ENCODE results near the gene HDLBP. TPM values are rescaled to one million over a fixed set of nuclear protein-coding genes. Genes with fewer than 3 reads are reported as not detected.

HDLBP gene
- total and polyA plus RNA-seq, 10 of the 15 experiments (the other 5 are each of a cell fraction or from before 2014, with no cell fraction given) = 19.5 to 383 (median 249) TPM

DNA sequence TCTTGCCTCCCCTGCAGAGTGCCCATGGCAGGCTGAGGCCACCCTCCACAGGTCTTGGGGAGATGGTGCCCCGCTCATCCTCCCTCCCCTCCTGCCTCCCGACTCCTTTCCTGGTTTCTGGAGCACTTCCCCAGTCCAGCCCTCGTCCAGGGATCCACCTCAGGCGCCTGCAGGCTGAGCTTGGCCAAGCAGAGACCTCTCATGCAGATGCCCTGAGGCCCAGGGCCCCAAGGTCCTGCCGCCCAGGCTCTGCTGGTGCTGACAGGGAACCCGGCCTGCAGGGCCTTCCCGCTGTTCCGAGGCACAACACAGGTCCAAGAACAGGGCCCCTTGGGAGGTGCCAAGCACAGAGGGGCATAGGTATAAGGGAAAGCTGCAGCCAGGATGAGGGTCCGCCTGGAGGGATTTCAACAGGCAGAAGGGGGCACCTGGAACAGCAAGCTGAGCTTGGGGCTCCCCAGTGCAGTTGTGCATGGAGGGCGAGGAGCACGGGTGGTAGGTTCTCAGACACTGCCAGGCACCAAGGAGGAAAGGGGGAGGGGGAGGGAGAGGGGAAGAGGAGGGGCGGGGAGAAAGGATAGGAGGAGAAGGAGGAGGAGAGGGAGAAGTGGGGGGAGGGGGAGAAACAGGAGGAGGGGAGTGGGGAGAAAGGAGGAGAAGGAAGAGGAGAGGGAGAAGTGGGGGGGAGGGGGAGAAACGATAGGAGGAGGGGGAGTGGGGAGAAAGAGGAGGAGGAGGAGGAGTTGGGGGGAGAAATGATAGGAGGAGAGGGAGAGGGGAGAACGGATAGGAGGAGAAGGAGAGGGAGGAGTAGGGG, 128.2 kb downstream of the HDLBP start (continued):
- TF ChIP-seq, protein P1, sequence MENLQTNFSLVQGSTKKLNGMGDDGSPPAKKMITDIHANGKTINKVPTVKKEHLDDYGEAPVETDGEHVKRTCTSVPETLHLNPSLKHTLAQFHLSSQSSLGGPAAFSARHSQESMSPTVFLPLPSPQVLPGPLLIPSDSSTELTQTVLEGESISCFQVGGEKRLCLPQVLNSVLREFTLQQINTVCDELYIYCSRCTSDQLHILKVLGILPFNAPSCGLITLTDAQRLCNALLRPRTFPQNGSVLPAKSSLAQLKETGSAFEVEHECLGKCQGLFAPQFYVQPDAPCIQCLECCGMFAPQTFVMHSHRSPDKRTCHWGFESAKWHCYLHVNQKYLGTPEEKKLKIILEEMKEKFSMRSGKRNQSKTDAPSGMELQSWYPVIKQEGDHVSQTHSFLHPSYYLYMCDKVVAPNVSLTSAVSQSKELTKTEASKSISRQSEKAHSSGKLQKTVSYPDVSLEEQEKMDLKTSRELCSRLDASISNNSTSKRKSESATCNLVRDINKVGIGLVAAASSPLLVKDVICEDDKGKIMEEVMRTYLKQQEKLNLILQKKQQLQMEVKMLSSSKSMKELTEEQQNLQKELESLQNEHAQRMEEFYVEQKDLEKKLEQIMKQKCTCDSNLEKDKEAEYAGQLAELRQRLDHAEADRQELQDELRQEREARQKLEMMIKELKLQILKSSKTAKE (IDR thresholded peaks at IDR 0.05; ENCODE audit: low read depth, poor library complexity, severe bottlenecking) = no peak
- TF ChIP-seq JUND (IDR thresholded peaks at IDR 0.05; ENCODE audit: low read depth, low read length) = no peak

DNA sequence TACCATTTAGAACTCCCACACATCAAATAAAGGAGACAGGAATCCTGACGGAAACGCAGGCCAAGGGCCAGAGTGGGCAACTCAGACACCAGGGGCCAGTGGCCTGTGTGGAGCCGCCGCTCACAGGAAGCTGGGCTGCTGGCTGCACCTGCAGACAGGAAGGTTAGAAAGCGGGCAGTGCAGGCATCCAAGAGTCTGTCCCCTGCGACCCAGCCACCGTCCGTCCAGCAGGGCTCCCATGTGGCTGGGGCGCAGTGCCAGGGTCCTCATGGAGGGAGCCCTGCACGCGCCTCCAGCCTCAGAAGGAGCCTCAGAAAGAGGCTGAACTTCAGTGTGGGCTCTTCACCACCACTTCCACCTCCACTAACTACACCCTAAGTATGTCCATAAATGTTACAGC, 129.5 kb downstream of the HDLBP start:
- BruUV-seq (replicated peaks) = no TSS peak
- H3K4me2 ChIP-seq (ENCODE audit: control insufficient read depth, insufficient read depth) = no peak overlapping the region
- WGBS (ENCODE audit: insufficient coverage, insufficient replicate concordance, low lambda C conversion rate, missing lambda C conversion rate) = 90% methylated on average over 11 of the region's 11 CpGs
- in situ Hi-C loops (cut with MboI) = no loop called here
- intact Hi-C loops (cut with micrococcal nuclease; ENCODE audit: unreplicated experiment) = no loop called here
- FAIRE-seq (no peak), DNase-seq (ENCODE audit: low read depth, low spot score) (no peak), ATAC-seq (no peak)
- no peak overlapping the region for H3K4me3 ChIP-seq
- no peaks in the 10 kb centered on the region for H3K27me3 ChIP-seq (replicated peaks in 1 of 2; ENCODE audit: control insufficient read depth in 2 of 2, insufficient read depth in 2 of 2, low read length in 1 of 2)
- SMC1A ChIA-PET (ENCODE audit: uncharacterized antibody, unreplicated experiment) = no interaction called here
- POLR2A ChIA-PET = no interaction called here
- TF ChIP-seq MTA2 (IDR thresholded peaks at IDR 0.05; ENCODE audit: low read depth) = no peak
- TF ChIP-seq, protein P2, sequence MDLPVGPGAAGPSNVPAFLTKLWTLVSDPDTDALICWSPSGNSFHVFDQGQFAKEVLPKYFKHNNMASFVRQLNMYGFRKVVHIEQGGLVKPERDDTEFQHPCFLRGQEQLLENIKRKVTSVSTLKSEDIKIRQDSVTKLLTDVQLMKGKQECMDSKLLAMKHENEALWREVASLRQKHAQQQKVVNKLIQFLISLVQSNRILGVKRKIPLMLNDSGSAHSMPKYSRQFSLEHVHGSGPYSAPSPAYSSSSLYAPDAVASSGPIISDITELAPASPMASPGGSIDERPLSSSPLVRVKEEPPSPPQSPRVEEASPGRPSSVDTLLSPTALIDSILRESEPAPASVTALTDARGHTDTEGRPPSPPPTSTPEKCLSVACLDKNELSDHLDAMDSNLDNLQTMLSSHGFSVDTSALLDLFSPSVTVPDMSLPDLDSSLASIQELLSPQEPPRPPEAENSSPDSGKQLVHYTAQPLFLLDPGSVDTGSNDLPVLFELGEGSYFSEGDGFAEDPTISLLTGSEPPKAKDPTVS (IDR thresholded peaks at IDR 0.05; ENCODE audit: low read depth, low read length) = no peak
- no peak for TF ChIP-seq ZNF384 (IDR thresholded peaks at IDR 0.05; ENCODE audit: borderline replicate concordance, low read depth, low read length)
- TF ChIP-seq, protein P3, sequence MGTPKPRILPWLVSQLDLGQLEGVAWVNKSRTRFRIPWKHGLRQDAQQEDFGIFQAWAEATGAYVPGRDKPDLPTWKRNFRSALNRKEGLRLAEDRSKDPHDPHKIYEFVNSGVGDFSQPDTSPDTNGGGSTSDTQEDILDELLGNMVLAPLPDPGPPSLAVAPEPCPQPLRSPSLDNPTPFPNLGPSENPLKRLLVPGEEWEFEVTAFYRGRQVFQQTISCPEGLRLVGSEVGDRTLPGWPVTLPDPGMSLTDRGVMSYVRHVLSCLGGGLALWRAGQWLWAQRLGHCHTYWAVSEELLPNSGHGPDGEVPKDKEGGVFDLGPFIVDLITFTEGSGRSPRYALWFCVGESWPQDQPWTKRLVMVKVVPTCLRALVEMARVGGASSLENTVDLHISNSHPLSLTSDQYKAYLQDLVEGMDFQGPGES (IDR thresholded peaks at IDR 0.05) = no peak
- TF ChIP-seq KLF5 (IDR thresholded peaks at IDR 0.05; ENCODE audit: partially characterized antibody) = no peak
- no peak for TF ChIP-seq ZNF622 (IDR thresholded peaks at IDR 0.05)
- TF ChIP-seq SIX5 (IDR thresholded peaks at IDR 0.05; ENCODE audit: low read depth, low read length, severe bottlenecking) = no peak
- no peak for TF ChIP-seq TAF1 (IDR thresholded peaks at IDR 0.05; ENCODE audit: borderline replicate concordance, low read depth, low read length)
- TF ChIP-seq MEF2B (IDR thresholded peaks at IDR 0.05; ENCODE audit: partially characterized antibody, poor library complexity, severe bottlenecking) = no peak
- TF ChIP-seq SREBF2 (IDR thresholded peaks at IDR 0.05; ENCODE audit: low read length) = no peak
- no peak for TF ChIP-seq ATF7 (IDR thresholded peaks at IDR 0.05; ENCODE audit: low read depth)
- no peak for TF ChIP-seq KDM1A (IDR thresholded peaks at IDR 0.05; ENCODE audit: borderline replicate concordance)
- no peak for TF ChIP-seq PAX5 (IDR thresholded peaks at IDR 0.05; ENCODE audit: borderline replicate concordance, low read depth, low read length)
- no peaks in the 10 kb centered on the region for H3K9me3 ChIP-seq (replicated peaks; ENCODE audit: control insufficient read depth, insufficient read depth, low read length)
- H3K27ac ChIP-seq (ENCODE audit: control insufficient read depth, insufficient read depth) = no peak overlapping the region
- H3K36me3 ChIP-seq (ENCODE audit: control insufficient read depth in 2 of 2, insufficient read depth in 2 of 2, low read length in 1 of 2) = no peaks in the 10 kb centered on the region; a peak in 1 of 4 replicates
- CTCF ChIA-PET = no interaction called here
- no peaks in the 10 kb centered on the region for H4K20me1 ChIP-seq (ENCODE audit: control insufficient read depth, insufficient read depth)
- RAD21 ChIA-PET (ENCODE audit: unreplicated experiment) = no interaction called here
- no peak overlapping the region for H2AFZ ChIP-seq (ENCODE audit: control insufficient read depth, low read depth, low read length)
- H3K9ac ChIP-seq (ENCODE audit: control insufficient read depth, insufficient read depth, low read length) = no peak overlapping the region
- no peaks in the 10 kb centered on the region for H3K79me2 ChIP-seq (ENCODE audit: control insufficient read depth, insufficient read depth, low read length)
- no peaks in the 10 kb centered on the region for H3K4me1 ChIP-seq (ENCODE audit: control insufficient read depth, insufficient read depth, low read length)

Measured in GM12878 (cell line).